SH-SY5Y (cell line): ENCODE data around the gene ARHGEF25.

ENCODE experiments used
- GATA2 ChIP-seq: IDR thresholded peaks from 2 replicates; pipeline ENCODE4 v1.6.1; 2011; ENCODE audit warnings: mild to moderate bottlenecking, low read depth, low read length
- GATA3 ChIP-seq: IDR thresholded peaks from 2 replicates; pipeline ENCODE4 v1.6.1; 2011; ENCODE audit warnings: low read depth, mild to moderate bottlenecking, low read length, moderate library complexity

DNA sequence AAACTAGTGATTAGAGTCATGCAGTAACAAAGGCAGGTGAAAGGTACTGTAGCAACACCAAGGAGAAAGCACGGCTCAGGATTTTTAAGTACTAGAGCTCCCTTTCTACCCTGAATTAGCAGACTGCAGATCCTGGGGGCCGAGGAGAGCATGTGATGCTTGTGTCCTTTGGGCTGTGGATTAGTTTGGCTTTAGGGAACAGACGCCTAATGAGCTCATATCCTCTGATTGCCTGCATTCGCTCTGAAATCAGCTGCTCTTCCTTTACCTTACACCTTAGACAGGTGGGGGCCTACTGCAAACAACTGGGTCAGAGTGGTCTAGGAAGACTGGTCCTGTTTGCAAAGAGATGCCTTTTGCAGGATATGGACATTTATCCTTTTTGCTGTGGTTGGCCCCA, 18.0 kb upstream of the ARHGEF25 start:
- TF ChIP-seq GATA3 (no peak), GATA2 (no peak)
